HL-60 (cell line): ENCODE results near the gene IGFALS.

Experiments used
- POLR2AphosphoS5 ChIP-seq: IDR thresholded peaks from 2 replicates; pipeline ENCODE4 v1.6.1; 2012; ENCODE audit warnings: low read depth
- TF ChIP-seq, protein P1 (sequence below): IDR thresholded peaks from one replicate; pipeline ENCODE4 v1.5.1; 2011; ENCODE audit warnings: low read length, control low read depth, inconsistent platforms; ENCODE audit not compliant: insufficient read depth

DNA sequence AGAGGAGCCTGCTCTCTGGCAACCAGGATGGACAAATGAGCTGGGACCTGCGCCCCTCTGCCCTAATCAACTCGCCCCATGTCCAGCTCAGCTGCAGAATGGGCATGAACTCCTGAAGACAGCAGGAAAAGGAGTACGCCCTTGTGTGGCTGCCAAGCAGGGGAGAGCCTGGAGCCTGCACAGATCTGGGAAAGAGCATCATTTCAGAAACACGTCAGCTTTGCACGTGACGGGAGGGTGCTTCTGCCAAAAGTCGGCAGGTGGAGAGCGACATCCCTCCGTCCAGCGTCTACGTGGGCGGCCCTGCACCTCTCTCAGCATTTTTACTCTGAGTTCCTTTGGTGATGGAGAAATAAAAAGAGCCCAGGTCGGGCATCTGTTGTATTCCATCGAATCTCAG, 40.7 kb downstream of the IGFALS start:
- TF ChIP-seq, protein P1, sequence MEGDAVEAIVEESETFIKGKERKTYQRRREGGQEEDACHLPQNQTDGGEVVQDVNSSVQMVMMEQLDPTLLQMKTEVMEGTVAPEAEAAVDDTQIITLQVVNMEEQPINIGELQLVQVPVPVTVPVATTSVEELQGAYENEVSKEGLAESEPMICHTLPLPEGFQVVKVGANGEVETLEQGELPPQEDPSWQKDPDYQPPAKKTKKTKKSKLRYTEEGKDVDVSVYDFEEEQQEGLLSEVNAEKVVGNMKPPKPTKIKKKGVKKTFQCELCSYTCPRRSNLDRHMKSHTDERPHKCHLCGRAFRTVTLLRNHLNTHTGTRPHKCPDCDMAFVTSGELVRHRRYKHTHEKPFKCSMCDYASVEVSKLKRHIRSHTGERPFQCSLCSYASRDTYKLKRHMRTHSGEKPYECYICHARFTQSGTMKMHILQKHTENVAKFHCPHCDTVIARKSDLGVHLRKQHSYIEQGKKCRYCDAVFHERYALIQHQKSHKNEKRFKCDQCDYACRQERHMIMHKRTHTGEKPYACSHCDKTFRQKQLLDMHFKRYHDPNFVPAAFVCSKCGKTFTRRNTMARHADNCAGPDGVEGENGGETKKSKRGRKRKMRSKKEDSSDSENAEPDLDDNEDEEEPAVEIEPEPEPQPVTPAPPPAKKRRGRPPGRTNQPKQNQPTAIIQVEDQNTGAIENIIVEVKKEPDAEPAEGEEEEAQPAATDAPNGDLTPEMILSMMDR = no peak
- TF ChIP-seq POLR2AphosphoS5 = no peak
